Kidney epithelial cell (primary cell): ENCODE data around the gene ARID4A. TPM values are rescaled to one million over a fixed set of nuclear protein-coding genes. Genes with fewer than 3 reads are reported as not detected.

Experiments used
- DNase-seq: peaks from one replicate; pipeline ENCODE4 v3.0.0-alpha.2; 2010; ENCODE audit warnings: low read depth
- H3K27me3 ChIP-seq: 2 replicates; pipeline ENCODE4 v1.6.0; 2011; ENCODE audit warnings: low read length; ENCODE audit not compliant: control insufficient read depth, insufficient read depth
- H3K36me3 ChIP-seq: 2 replicates; pipeline ENCODE4 v1.5.1; 2011; ENCODE audit warnings: low read length; ENCODE audit not compliant: control insufficient read depth, insufficient read depth
- H3K4me3 ChIP-seq: 2 replicates; pipeline ENCODE4 v1.5.1; 2011; ENCODE audit warnings: low read depth, mild to moderate bottlenecking, control low read depth, low read length
- CTCF ChIP-seq: IDR thresholded peaks from 2 replicates; pipeline ENCODE4 v1.5.1; 2011; ENCODE audit warnings: mild to moderate bottlenecking, moderate library complexity, low read length, control low read depth, inconsistent platforms; ENCODE audit not compliant: insufficient read depth, poor library complexity, severe bottlenecking
- total RNA-seq: library from RNA; depleted of rRNA; stranded (reverse); fragments of >200 nt; gene quantifications from 2 replicates; pipeline ENCODE4 v1.2.3, GENCODE V29; 2015

ARID4A gene
- total RNA-seq, 1 donor from 2014 or later, result 4.4 TPM

DNA sequence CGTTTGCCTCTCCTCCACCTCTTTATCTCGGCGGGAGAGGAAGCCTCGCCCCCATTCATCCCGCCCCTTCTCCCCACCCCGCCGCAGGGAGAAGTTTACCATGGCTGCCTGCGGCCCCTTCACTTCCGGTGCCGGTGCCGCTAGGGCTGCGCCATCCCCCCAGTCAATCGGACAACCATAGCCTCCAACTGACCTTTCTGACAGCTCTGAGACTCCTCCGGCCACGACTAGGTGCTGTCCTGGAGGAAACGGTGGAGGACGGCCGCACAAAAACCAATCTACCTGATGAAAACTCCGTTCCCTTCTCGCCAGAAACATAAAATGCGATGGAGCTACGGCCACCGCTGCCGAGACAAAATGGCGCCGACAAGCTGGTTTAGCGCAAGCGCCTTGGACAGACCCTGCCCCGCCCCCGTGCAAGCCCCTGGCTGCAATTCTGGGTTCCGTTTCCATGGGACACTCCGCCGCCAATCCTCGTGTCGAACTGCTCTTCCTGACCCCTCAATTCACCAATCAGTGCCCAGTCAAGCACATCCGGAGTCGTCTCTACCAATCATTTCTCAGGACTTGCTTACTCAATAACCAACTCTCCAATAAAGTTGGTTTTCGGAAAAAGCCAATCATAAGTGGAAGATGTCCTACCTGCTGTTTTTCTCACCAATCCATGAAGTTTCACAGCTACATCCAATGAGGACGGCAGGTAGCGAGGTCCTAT is 436 bp upstream of the ARID4A start:
- no peaks in the 10 kb centered on the region for H3K36me3 ChIP-seq
- H3K4me3 ChIP-seq, result peak overlapping the region; percentile 90
- H3K27me3 ChIP-seq, result no peaks in the 10 kb centered on the region
- no peak for TF ChIP-seq CTCF
- peak; percentile 100 for DNase-seq

- no peaks in the 10 kb centered on the region for H3K27me3 ChIP-seq
- H3K4me3 ChIP-seq, result peak overlapping the region; percentile 90
- no peaks in the 10 kb centered on the region for H3K36me3 ChIP-seq
- no peak for DNase-seq
- no peak for TF ChIP-seq CTCF
Observed at GRCh38 chr14:58299401-58300330, 1.3 kb downstream of the ARID4A start.

DNA sequence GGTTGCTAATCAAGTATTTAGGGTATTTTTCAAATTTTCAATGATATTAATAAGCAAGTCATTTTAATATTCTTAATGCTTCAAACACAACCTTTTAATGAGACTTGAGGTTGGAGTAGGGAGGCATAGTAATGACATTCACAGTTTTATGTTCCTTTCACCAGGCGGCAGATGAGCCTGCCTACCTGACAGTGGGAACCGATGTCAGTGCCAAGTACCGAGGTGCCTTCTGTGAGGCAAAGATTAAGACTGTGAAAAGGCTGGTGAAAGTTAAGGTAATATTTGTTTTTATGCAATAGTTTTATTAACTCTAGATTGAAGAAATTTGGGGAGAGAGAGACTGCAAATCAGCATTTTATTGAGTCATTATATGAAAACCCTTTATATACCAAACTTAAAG is 3.1 kb downstream of the ARID4A start:
- Histone ChIP-seq H3K27me3 (no peaks in the 10 kb centered on the region), H3K36me3 (no peaks in the 10 kb centered on the region), H3K4me3 (no peak overlapping the region)
- no peak for DNase-seq
- no peak for TF ChIP-seq CTCF

DNA sequence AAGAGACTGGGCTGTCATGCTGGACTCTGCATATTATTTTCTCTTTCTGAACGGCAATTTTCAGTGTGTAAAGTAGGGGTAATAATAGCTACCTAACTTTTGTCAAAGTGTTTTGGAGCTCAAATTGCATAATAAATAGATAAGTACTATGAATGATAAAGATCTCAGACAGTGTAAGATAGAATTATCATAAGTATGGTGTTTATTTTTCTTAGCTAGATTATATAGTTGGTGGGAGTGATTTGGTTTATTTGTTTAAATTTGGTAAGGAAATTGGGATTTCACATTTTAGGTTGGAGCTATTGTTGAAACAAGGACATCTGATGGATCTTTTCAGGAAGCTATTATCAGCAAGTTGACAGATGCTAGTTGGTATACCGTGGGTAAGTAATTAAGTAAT is 7.4 kb downstream of the ARID4A start:
- no peak for TF ChIP-seq CTCF
- Histone ChIP-seq H3K27me3 (no peaks in the 10 kb centered on the region), H3K36me3 (no peaks in the 10 kb centered on the region), H3K4me3 (no peak overlapping the region)
- no peak for DNase-seq

GRCh38 chr14:58307597-58308316 is 9.4 kb downstream of the ARID4A start:
- no peak for DNase-seq
- TF ChIP-seq CTCF, result no peak
- Histone ChIP-seq H3K27me3 (no peaks in the 10 kb centered on the region), H3K36me3 (no peaks in the 10 kb centered on the region), H3K4me3 (no peak overlapping the region)
